IPS DF 19.7 (cell line): ENCODE results near the gene CCDC92.

Experiments
- DNase-seq: peaks from one replicate; pipeline ENCODE4 v3.0.0-alpha.2; 2013; ENCODE audit warnings: low read depth, low spot score

The CCDC92 gene

GRCh38 chr12:123972457-123973401 is at the start of gene CCDC92, which contains the start of gene ZNF664:
Gene CCDC92 (minus strand): TSS chr12:123972831. CDS start chr12:123944305, 28,526 bp downstream.
Gene ZNF664 (plus strand): TSS chr12:123973215. CDS start chr12:124012145, 38,930 bp downstream.
- DNase-seq, result no peak

GRCh38 chr12:124022161-124022560 is 49.5 kb upstream of the CCDC92 start:
- no peak for DNase-seq

GRCh38 chr12:124021007-124021406 is 48.4 kb upstream of the CCDC92 start:
- no peak for DNase-seq

DNA sequence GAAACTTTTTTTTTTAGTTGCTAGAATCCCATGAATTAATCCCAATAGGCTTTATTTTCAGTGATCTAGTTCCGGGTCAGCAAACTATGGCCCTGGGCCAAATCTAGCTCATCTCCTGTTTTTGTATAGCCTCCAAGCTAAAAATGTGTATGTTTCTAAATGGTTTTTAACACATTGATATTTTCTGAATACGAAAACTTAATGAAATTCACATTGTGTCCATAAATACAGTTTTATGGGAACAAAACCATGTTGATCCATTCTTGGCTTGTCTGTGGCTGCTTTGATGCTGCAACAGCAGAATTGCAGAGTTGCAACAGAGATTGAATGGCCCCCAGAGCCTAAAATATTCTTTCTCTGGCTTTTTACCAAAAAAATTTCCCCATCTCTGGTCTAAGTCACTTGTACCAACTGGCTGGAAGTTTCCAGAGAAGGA is 47.9 kb upstream of the CCDC92 start:
- no peak for DNase-seq

DNA sequence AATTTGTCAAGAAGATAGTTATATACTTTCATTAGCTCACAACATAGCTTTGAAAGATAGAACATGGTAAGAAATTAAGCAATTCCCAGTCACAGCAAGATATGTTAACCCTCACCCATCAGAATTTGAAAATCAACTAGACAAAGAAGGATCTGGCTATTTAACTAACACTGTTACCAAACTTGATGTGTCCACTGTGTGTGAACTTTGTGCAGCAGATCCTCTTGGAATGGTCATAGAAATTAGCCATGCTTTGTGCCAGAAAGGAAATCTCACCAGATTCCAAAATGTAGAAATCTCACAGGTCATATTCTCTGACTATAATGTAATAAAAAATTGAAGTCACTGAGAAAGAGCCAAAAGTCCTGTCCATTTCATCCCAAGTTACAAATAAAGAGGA is 46.5 kb upstream of the CCDC92 start:
- DNase-seq, result no peak

DNA sequence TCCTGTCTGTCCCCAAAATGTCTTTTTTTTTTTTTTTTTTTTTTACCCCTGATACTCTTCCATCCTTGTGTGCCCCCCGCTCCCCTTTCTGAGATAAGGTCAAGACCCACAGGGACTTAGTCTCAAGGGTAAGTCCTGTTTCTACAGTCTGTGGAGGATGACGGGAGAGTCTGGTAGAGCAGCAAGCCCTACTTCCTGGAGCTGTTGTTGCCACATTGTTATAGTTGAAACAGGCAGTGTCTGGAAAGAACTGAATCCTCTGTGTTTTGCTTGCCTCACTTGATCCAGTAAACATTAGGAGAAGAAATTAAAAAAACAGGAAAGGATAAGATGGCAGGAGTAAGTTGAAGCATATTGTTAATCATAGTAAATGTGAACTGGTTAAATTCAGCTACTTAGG is 45.9 kb upstream of the CCDC92 start:
- no peak for DNase-seq

DNA sequence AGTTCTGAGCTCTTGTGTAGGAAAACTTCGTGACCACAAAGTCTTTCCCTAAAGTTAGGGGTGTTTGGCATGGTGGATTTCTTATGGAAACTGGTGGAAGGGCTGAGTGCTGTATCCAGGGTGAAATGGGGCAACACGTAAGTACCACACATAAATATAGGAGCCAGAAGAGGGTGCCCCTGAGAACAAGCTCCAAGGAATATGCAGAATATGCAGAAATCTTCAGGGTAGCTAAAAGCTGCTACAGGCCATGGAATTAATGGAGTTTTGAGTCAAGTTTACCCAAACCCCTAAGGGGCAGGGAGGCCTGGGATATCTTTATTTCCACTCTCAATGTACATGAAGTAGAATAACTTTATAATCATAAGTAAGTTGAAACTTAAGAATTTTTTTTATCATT is 44.4 kb upstream of the CCDC92 start:
- DNase-seq, result no peak

GRCh38 chr12:124015494-124016461 is 43.1 kb upstream of the CCDC92 start:
- DNase-seq, result no peak

GRCh38 chr12:124013073-124013472 is 40.4 kb upstream of the CCDC92 start:
- no peak for DNase-seq

DNA sequence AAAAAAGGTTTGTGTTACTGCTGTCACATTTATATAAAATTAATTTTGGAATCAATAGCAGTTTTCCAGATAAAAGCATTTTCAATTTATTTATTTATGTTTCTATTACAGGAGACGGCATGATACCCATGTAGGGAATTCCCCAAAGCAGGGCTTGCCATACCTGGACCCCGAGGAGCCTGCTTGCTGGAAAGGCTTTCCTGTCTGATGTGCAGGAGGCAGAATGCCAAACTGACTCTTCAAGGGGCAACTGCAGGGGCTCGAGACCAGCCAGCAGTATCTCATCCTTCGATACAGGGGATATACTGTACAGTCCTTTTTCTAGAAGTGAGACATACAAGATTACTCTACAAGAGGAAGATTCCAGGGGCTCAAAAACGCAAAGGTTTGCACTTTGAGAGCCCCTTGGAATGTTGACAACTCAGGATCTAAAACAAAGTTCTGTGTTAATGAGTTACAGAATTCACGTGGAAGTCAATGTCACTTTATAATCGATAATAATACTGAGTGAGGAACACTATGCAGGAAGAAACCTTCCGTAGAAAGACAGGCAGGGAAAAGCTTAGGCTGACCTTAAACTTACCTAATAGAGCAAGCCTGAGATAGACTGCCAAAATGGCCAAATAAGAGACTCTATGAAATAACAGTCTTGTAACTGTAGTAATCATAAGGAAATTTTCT is 38.9 kb upstream of the CCDC92 start:
- DNase-seq, result no peak

DNA sequence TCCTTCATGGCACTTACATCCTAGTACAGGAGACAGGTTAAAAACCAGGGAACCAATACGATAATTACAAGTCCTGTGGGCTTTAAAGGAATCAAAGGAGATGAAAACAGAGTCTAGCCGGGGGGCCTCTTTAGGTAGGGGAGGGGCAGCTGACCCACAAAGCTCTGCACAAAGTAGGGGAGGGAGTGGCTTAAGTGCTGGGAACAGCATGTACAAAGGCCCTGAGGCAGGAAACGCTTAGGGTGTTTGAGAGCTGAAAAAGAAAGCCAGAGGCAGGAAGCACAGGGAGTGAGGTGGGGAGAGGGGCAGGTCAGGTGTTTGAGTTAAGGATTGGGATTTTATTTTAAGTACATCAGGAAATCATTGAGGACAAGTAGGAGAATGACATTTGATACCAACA is 38.1 kb upstream of the CCDC92 start:
- no peak for DNase-seq

DNA sequence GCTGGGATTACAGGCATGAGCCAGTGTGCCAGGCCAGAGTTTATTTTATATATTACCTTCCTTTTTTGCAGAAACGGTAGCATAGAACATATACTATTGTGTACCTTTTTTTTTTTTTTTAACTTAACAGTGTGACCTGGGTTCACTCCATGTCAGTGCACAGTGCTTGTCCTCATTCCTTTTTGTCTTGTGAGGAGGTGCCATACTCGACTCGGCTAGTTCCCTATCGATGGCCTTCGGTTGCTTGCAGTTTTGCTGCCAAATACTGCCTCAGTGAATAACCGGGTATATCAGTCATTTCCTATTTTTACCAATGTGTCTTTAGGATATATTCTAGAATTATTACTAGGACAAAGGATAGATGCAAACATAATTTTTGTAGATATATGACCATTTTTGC is 37.1 kb upstream of the CCDC92 start:
- no peak for DNase-seq

GRCh38 chr12:124008595-124008994 is 36.0 kb upstream of the CCDC92 start:
- no peak for DNase-seq

DNA sequence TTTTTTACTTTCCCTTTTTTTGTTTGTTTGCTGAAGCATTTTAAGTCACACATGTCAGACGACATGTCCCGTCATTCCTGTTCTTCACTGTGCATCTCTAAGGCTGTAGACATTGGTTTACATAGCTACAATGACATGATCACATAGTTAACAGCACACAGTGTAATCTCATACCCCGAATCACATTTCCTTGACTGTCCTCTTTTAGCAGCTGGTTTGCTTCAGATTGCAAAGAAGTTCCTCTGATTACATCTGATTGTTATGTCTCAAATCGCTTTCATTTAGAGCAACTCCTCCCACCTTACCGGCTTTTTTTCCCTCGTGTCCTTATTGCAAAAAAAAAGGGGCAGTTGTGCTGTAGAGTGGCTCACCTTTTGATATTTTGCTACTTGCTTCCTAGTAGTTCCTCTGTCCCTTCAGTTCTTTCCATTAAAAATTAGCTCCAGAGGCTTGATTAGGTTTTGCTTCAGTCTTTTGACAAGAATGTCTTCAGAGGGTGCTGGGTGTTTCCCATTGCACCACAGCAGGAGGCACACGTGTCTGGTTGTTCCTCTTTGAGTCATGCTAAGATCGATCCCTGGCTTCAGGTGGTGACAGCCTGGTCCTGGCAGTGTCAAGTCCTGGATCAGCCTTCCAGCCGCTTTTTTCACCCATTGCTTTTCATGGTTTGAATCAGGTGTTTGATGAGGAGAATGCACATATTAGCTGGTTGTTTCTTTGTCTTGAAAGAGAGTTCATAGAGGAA is 35.4 kb upstream of the CCDC92 start:
- DNase-seq, result no peak

DNA sequence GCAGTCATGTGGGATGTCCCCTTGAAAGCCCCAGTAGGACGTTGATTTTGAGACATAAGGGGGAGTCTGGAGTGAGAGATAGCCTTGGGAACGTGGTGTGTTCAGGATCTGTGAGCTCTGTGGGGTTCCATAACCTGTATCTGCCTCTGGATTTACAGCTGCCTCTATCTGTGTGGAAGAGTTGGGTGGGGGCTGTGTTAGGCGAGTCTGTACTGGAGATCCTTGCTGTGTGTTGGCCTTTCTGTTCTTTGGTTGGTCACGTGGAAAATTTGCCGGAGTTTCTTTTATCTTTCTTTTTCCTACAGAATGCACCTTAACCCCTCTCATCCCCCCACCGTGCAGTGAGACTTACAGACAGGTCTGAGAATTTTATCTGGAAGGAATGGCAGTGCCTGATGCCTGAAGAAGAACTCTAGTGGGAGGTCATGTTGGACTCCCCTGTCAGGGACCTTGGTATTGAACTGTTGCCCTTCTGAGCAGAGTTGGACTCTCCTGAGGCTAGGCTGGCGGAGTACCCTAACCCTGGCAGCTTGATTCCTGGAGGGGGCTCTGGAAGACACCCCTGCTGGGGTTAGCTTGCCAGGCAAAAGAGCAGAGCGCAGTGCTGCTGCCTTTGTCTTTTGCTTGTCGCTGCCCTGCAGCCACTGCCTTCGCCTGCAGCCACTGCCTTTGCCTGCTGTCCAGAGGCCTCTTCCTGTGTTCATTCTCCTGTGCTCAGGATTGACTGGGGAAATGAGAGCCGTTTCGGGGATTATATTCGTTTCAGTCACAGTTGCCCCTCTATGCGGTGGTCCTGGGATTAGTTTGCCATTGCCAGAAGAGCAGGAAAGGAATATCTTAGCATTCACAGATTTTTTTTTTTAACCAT is 34.4 kb upstream of the CCDC92 start:
- no peak for DNase-seq

- DNase-seq, result no peak
Observed at GRCh38 chr12:124006085-124006845, 33.6 kb upstream of the CCDC92 start.

DNA sequence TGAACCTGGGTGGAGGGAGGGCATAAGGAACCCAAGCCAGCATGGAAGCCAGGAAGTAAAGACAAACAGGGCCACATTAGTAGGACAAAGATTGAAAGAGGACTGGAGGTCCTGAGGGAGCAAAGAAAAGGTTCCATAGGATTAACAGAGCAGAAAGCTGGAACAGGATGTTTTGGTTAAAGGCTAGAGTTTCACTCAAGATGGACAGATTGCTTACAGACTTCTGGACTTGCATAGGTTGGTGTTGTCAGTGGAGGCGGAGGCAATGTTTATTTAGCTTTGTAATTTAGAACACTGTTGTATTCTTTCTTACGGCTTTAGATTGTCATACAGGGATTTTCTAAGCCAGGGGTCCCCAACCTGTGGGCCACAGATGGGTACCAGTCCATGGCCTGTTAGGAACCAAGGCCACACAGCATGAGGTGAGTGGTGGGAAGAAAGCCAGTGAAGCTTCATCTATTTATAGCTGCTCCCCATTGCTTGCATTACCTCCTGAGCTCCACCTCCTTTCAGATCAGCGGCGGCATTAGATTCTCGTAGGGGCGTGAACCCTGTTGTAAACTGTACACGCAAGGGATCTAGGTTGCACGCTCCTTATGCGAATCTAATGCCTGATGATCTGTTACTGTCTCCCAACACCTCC is 31.7 kb upstream of the CCDC92 start:
- DNase-seq, result no peak

DNA sequence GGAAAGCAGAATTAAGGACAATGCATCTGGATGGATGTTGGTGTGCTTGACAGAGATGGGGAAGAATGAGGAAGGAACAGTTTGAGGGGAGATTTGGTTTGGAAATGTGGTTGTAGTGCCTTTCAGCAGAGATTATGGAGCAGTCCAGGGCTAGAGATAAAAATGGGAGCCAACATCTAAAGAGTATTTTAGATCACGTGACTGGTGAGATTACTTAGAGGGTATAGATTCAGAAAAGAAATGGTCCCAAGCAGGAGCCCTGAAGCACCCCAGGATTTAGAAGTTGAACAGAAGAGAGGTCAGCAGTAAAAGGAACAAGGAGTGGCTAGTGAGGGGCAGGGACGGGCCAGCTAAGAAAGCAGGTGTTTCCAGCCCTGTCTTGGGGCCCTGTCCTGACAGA is 30.0 kb upstream of the CCDC92 start:
- no peak for DNase-seq
